NCI-H345 (cell line): ENCODE results near the gene LCN2.

Experiments used
- DNase-seq: peaks from one replicate; lab custom pipeline; 2025; lab: John Stamatoyannopoulos, UW

Gene LCN2

GRCh38 chr9:128115187-128116103 lies 33.8 kb upstream of the LCN2 start:
- no peak for DNase-seq

DNA sequence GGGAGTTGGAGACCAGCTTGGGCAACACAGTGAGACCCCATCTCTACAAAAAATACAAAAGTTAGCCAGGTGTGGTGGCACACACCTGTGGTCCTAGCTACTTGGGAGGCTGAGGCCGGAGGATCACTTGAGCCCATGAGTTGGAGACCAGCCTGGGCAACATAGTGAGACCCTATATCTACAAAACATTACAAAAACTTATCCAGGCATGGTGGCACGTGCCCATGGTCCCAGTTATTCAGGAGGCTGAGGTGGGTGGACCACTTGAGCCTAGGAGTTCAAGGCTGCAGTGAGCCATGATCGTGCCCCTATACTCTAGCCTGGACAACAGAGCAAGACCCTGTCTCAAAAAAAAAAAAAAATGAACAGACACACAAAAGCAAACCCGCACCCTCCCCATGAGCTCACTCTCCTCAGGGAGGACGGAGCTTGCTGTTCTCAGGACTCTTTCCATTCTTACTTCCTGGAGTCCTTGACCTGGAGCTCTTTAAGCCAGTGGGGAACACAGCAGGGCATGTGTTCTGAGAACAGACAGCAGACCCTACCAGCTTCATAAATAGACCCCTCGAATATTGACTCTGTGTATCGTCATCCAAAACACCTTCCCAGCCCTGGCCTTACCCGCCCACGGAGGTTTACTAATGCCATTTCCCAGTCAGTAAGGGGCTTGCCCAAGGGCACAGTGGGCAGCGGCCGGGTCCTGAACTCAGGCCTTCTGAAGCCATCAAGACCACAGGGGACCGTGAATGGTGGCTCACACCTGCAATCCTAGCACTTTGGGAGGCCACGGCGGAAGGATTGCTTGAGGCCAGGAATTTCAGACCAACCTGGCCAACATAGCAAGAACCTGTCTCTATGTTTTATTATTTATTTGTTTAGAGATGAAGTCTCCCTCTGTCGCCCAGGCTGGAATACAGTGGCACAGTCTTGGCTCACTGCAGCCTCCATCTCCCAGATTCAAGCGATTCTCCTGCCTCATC lies 32.9 kb upstream of the LCN2 start:
- DNase-seq, result no peak

- DNase-seq, result peak; percentile 95
Observed at GRCh38 chr9:128117613-128118471, 31.4 kb upstream of the LCN2 start.

- DNase-seq, result no peak
Observed at GRCh38 chr9:128118472-128118857, 30.8 kb upstream of the LCN2 start.

DNA sequence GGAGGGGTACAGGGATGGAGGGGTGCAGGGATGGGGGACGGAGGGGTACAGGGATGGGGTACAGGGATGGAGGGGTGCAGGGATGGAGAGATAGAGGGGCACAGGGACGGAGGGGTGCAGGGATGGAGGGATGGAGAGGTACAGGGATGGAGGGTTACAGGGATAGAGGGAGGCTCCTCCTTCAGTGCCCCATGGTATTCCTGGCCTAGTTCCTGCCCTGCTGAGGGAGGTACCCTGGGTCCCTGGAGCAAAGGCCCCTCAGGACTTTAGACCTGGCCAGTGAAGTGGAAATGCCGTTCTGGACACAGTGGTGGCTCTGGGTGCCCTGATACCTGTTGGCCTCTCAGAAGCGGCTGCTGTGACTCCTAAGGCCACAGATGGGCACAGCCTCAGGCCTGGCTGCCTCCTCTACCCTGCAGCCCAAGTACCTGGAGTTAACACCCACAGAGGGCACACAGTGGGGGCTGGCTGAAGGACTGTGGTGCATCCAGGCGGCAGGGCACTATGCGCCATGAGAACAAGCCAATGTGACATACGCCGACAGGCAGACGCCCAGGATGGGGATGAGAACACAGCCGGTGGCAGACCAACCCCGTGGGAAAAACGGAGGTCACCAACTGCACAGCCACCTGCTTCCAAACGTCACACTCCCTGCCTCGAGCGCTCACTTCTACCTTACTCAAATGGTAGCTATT lies 30.1 kb upstream of the LCN2 start:
- no peak for DNase-seq

- no peak for DNase-seq
Observed at GRCh38 chr9:128120061-128120740, 29.1 kb upstream of the LCN2 start.

DNA sequence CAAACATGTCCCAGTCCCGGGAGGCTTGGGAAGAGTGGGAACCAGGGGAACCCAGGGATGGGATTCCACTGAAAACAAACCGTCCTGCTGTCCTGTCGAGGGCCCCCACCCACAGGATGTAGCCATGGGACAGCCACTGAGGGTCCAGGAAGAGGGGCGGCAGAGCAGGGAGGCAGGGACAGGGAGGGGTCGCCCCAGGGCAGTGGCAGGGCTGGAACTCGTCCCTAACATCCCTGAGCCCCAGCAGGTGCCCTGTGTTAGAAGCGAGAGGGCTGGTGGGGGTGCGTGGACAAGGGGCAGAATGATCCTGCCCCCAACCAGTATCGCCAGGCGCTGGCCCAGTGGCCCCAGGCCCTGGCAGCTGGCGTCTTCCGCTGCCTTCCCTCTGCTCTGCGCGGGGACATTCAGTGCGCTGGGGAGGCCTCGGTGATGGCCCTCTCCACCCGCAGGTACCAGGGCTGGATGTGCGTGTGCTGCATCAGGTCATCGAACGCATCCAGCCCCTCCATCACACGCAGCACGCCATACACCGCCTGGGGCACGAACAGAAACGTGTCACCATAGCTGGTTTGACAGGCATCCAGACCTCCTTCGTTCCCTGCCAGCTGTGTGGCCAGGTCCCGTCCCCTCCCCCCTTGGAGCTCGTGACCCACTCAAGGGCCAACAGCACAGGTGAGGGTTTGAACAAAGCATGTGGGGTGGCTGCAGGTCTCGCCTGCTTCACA lies 28.4 kb upstream of the LCN2 start:
- DNase-seq, result no peak

DNA sequence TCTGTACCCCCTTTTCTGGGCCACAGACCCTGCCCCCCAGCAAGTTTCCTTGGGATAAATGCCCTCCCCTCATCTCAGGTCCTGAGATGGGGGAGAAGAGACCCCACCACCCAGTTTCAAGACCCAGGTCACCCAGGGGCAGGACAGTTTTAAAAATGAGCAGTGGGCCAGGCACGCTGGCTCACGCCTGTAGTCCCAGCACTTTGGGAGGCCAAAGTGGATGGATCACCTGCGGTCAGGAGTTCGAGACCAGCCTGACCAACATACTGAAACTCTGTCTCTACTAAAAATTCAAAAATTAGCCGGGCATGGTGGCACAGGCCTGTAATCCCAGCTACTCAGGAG lies 27.8 kb upstream of the LCN2 start:
- no peak for DNase-seq

GRCh38 chr9:128121924-128122808 lies 27.1 kb upstream of the LCN2 start:
- DNase-seq, result no peak

- DNase-seq, result no peak
Observed at GRCh38 chr9:128122809-128123175, 26.5 kb upstream of the LCN2 start.

GRCh38 chr9:128123451-128124080 lies 25.7 kb upstream of the LCN2 start:
- no peak for DNase-seq

DNA sequence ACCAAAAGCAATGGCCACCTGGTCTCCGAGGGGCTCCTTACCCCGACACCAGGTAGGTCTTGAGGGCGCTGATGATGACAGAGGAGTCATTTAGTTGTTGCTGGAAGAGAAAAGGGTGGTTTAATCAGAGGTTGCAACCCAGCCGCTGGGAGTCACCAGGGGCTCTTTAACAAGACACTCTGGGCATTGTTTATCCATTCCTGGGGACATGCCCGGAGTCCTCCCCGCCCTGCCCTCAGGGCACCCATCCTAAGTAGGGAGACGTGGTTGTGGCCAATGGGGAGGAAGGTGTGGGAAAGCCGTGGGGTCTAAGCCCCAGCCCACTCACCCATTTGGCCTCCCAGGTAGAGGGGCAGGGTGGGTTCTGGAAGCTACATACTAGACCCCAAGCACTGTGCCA lies 24.8 kb upstream of the LCN2 start:
- no peak for DNase-seq

GRCh38 chr9:128124873-128125579 lies 24.2 kb upstream of the LCN2 start:
- DNase-seq, result peak; percentile 22

DNA sequence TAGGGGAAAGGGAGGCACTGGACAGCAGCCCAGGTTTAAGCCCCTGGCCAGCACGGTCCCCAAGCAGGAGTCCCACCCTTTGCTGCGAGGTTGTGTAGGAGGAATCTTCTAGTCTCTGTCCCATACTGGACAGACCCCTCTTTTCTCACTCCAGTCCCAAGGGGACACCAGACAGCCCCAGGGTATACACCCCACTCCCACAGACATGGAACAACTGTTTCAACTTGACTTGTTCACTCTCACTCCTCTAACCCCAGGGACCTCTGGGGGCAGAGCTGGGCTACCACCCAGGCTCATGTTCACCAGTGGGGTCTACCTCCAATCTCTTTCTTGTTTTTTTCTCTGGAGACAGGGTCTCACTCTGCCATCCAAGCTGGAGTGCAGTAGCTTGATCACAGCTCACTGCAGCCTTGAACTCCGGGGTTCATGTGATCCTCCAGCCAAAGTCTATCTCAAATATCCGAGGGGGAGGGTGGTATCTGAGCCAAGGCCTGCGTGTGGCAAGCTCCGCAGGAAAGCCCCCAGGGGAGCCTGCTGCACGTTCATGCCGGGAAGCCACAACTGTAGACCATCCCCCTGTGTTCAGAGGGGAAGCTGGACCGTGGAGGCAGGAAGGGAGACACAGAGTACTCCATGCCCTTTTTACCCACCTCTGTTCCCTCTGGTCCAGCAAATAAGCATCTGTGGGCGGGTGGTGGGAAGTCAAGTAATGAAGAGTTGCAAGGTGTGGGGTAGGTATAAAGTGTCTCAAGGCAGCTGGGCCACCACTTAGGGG lies 23.5 kb upstream of the LCN2 start:
- DNase-seq, result no peak

DNA sequence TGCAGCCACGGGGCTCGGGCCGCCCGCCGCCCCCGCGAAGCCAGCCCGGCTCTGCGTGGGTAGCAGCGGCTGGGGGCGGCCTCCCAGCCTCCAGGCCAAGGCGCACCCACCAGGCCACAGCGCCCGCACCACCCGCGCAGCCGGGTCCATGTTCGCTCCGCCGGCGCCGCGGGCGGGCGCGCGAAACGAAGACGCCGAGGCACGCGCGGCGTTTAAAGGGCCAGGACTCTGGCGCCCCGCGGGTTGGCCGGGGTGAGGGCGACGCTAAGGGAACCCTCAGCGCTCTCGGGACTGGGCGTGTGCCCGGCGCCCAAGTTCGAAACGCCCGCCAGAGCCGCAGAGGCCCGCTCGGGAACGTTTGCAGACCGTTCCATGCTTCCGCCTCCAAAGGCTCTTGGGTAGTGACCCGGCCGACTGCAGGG lies 21.7 kb upstream of the LCN2 start, which contains the start of gene PTGES2:
Gene PTGES2, minus strand, starts transcription at position 162 of the 422 bp plus-strand sequence. Its CDS starts 12 bp downstream, at position 150.
- DNase-seq, result peak; percentile 86

DNA sequence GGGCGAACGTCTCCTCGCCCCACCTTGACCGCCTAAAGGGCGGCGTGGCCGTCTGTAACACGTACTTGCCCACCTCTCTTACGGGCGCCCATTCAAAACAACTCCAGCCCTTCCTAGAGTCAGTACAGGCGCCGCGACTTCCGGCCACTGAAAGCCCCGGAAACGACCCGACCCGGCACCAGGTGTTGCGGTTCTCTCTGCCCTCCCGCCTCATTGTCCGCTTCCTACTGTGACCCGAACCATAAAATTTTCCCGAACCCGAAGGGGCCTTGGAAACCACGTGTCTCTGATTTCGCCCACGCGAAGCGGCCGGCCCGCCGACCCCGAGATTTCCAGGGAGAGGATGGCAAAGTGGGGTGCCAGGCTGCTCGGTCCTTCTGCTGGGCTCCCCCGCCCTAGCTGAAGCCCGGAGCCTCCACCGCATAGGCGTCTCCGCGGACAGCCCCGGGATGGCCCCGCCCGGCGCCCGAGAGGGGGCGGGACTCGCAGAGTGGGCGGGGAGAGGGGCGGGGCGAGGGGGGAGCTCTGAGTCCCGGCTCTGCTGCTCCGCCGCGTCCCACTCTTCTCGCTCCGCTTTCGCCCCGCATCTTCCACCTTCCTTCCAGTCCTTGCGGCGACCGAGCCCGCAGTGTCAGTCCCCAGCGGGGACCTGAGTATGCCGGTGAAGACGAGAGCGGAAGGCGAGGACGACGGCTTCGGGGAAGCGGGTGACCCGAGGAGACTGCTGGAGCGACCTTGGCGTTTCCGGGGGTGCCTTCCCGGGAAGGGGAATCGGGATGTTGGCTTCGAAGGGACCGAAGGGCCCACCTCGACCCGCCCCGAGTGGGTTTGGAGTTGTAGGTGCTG lies 21.0 kb upstream of the LCN2 start:
- DNase-seq, result peak; percentile 93
